ENCODE results near the gene POU2AF3.

The POU2AF3 gene

DNA sequence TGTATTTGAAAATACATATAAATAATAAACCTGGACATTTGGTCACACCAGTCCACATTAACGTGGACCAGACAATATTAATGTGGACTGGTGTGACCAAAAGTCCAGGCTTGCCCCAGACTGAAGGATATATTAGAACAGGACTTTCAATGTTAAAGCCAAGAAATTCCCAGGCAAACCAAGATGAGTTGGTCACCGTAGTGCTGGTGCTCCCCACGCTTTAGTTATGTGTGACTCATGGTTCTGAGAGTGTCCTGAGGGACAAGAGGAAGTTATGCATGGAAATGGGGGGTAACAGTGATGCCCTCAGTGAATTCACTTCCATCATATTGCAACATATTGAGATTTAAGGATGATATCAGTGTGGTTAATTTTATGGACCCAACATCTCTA lies 49.4 kb downstream of the POU2AF3 start:
- no peaks in the 10 kb centered on the region for H3F3A ChIP-seq (ENCODE audit: low read depth)
- TF ChIP-seq EZH2phosphoT487 (IDR thresholded peaks at IDR 0.05; ENCODE audit: borderline replicate concordance), result no peak
- TF ChIP-seq, protein P1, sequence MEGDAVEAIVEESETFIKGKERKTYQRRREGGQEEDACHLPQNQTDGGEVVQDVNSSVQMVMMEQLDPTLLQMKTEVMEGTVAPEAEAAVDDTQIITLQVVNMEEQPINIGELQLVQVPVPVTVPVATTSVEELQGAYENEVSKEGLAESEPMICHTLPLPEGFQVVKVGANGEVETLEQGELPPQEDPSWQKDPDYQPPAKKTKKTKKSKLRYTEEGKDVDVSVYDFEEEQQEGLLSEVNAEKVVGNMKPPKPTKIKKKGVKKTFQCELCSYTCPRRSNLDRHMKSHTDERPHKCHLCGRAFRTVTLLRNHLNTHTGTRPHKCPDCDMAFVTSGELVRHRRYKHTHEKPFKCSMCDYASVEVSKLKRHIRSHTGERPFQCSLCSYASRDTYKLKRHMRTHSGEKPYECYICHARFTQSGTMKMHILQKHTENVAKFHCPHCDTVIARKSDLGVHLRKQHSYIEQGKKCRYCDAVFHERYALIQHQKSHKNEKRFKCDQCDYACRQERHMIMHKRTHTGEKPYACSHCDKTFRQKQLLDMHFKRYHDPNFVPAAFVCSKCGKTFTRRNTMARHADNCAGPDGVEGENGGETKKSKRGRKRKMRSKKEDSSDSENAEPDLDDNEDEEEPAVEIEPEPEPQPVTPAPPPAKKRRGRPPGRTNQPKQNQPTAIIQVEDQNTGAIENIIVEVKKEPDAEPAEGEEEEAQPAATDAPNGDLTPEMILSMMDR (conservative IDR thresholded peaks at IDR 0.05; ENCODE audit: low read length), result no peak
- H3K4me2 ChIP-seq (ENCODE audit: low read depth, low read length, poor library complexity, severe bottlenecking), result no peak overlapping the region
- no peaks in the 10 kb centered on the region for H3K27me3 ChIP-seq (ENCODE audit: insufficient read depth, low read length, poor library complexity, severe bottlenecking)
- no peaks in the 10 kb centered on the region for H3K4me1 ChIP-seq (ENCODE audit: insufficient read depth, low read length, poor library complexity, severe bottlenecking)
- no peaks in the 10 kb centered on the region for H3K9me2 ChIP-seq (replicated peaks; ENCODE audit: low read depth, low read length)
- no peak overlapping the region for H2AFZ ChIP-seq (ENCODE audit: low read length)
- H3K36me3 ChIP-seq (ENCODE audit: insufficient read depth, low read length), result no peaks in the 10 kb centered on the region
- H3K4me3 ChIP-seq (ENCODE audit: low read length, poor library complexity, severe bottlenecking), result no peak overlapping the region
- H3K9me3 ChIP-seq (ENCODE audit: insufficient read depth, low read depth, low read length), result no peaks in the 10 kb centered on the region
- no peaks in the 10 kb centered on the region for H3K79me2 ChIP-seq (ENCODE audit: insufficient read depth, low read length)
- H3K9ac ChIP-seq (ENCODE audit: low read depth, low read length, poor library complexity, severe bottlenecking), result no peak overlapping the region
- no peaks in the 10 kb centered on the region for H4K20me1 ChIP-seq (ENCODE audit: insufficient read depth, low read length, poor library complexity, severe bottlenecking)

DNA sequence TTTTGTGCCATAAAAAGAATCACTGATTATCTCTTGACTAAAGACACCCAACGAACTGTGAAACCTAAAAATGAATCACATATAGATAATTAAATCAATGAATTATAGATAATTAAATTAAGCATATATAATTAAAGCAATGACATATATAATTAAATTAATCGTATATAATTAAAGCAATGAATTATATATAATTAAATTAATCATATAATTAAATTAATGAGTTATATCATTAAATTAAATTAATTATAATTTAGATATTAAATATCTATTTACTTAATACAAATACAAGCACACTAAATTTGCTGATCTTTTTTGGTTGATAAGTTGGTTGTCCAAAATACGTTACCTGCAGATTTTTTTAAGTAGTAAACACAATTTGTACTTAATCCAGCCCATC lies 49.8 kb downstream of the POU2AF3 start:
- no peak overlapping the region for H3K4me2 ChIP-seq (ENCODE audit: low read depth, low read length, poor library complexity, severe bottlenecking)
- H3K36me3 ChIP-seq (ENCODE audit: insufficient read depth, low read length), result no peaks in the 10 kb centered on the region
- H3K9me2 ChIP-seq (replicated peaks; ENCODE audit: low read depth, low read length), result no peaks in the 10 kb centered on the region
- H3K9ac ChIP-seq (ENCODE audit: low read depth, low read length, poor library complexity, severe bottlenecking), result no peak overlapping the region
- H3K9me3 ChIP-seq (ENCODE audit: insufficient read depth, low read depth, low read length), result no peaks in the 10 kb centered on the region
- no peak overlapping the region for H3K4me3 ChIP-seq (ENCODE audit: low read length, poor library complexity, severe bottlenecking)
- no peaks in the 10 kb centered on the region for H3K27me3 ChIP-seq (ENCODE audit: insufficient read depth, low read length, poor library complexity, severe bottlenecking)
- no peaks in the 10 kb centered on the region for H3K4me1 ChIP-seq (ENCODE audit: insufficient read depth, low read length, poor library complexity, severe bottlenecking)
- no peaks in the 10 kb centered on the region for H3K79me2 ChIP-seq (ENCODE audit: insufficient read depth, low read length)
- no peaks in the 10 kb centered on the region for H4K20me1 ChIP-seq (ENCODE audit: insufficient read depth, low read length, poor library complexity, severe bottlenecking)
- no peak for TF ChIP-seq EZH2phosphoT487 (IDR thresholded peaks at IDR 0.05; ENCODE audit: borderline replicate concordance)
- TF ChIP-seq, protein P1 (conservative IDR thresholded peaks at IDR 0.05; ENCODE audit: low read length), result no peak
- no peaks in the 10 kb centered on the region for H3F3A ChIP-seq (ENCODE audit: low read depth)
- no peak overlapping the region for H2AFZ ChIP-seq (ENCODE audit: low read length)

DNA sequence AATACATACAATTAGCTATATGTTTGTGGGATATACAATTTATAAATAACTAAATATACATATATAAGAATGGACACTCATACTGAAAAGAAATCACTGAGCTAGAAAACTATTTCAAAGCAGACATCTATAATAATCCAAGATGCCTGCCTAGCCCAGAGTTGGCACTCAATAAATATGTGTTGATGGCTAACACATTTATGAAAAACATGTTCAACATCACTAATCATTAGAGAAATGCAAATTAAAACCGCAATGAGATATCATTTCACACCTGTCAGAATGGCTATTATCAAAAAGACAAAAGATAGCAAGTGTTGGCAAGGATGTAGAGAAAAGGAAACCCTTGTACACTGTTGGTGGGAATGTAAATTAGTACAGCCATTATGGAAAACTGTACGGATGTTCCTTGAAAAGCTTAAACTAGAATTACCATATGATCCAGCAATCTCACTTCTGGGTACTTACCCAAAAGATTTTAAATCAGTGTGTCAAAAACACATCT lies 50.9 kb downstream of the POU2AF3 start:
- Histone ChIP-seq H3K36me3 (ENCODE audit: insufficient read depth, low read length) (no peaks in the 10 kb centered on the region), H2AFZ (ENCODE audit: low read length) (no peak overlapping the region), H3F3A (ENCODE audit: low read depth) (no peaks in the 10 kb centered on the region), H4K20me1 (ENCODE audit: insufficient read depth, low read length, poor library complexity, severe bottlenecking) (no peaks in the 10 kb centered on the region), H3K9me3 (ENCODE audit: insufficient read depth, low read depth, low read length) (no peaks in the 10 kb centered on the region), H3K9me2 (replicated peaks; ENCODE audit: low read depth, low read length) (no peaks in the 10 kb centered on the region), H3K27me3 (ENCODE audit: insufficient read depth, low read length, poor library complexity, severe bottlenecking) (no peaks in the 10 kb centered on the region), H3K4me1 (ENCODE audit: insufficient read depth, low read length, poor library complexity, severe bottlenecking) (no peaks in the 10 kb centered on the region), H3K9ac (ENCODE audit: low read depth, low read length, poor library complexity, severe bottlenecking) (no peak overlapping the region), H3K4me2 (ENCODE audit: low read depth, low read length, poor library complexity, severe bottlenecking) (no peak overlapping the region), H3K79me2 (ENCODE audit: insufficient read depth, low read length) (no peaks in the 10 kb centered on the region), H3K4me3 (ENCODE audit: low read length, poor library complexity, severe bottlenecking) (no peak overlapping the region)
- no peak for TF ChIP-seq EZH2phosphoT487 (IDR thresholded peaks at IDR 0.05; ENCODE audit: borderline replicate concordance)
- TF ChIP-seq, protein P1 (conservative IDR thresholded peaks at IDR 0.05; ENCODE audit: low read length), result no peak

All from Loucy (cell line).